ENCODE results near the gene MFAP3. TPM values are rescaled to one million over a fixed set of nuclear protein-coding genes. Genes with fewer than 3 reads are reported as not detected.

Gene MFAP3
- total and polyA plus RNA-seq, 2 donors from 2014 or later, result 3.1 to 36.4 TPM

DNA sequence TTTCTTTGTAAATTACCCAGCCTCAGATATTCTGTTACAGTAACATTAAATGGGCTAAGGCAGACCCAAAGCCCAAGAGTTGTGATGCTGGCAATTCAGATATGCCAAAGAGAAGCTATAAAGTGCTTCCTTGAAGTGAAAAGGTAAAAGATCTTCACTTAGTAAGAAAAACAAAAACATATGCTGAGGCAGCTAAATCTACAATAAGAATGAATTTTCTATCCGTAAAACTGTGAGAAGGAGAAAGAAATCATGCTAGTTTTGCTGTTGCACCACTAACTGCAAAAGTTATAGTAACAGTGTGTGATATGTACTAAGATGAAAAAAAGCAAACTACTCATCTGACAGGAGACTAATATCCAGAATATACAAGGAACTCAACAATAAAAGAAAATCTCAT is 40.0 kb upstream of the MFAP3 start:
- intact Hi-C loops (cut with DNase I), result no loop called here
- TF ChIP-seq, protein P1, sequence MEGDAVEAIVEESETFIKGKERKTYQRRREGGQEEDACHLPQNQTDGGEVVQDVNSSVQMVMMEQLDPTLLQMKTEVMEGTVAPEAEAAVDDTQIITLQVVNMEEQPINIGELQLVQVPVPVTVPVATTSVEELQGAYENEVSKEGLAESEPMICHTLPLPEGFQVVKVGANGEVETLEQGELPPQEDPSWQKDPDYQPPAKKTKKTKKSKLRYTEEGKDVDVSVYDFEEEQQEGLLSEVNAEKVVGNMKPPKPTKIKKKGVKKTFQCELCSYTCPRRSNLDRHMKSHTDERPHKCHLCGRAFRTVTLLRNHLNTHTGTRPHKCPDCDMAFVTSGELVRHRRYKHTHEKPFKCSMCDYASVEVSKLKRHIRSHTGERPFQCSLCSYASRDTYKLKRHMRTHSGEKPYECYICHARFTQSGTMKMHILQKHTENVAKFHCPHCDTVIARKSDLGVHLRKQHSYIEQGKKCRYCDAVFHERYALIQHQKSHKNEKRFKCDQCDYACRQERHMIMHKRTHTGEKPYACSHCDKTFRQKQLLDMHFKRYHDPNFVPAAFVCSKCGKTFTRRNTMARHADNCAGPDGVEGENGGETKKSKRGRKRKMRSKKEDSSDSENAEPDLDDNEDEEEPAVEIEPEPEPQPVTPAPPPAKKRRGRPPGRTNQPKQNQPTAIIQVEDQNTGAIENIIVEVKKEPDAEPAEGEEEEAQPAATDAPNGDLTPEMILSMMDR (IDR thresholded peaks at IDR 0.05; ENCODE audit: borderline replicate concordance, extremely low read depth, insufficient read depth), result no peak
- Histone ChIP-seq H3K4me3 (ENCODE audit: low read length in 3 of 3) (no peak overlapping the region), H3K27ac (ENCODE audit: low read depth in 2 of 2, low read length in 2 of 2) (no peak overlapping the region), H3K9ac (ENCODE audit: low read length in 3 of 3) (no peak overlapping the region), H3K36me3 (ENCODE audit: control insufficient read depth in 2 of 3, insufficient read depth in 3 of 3, low read length in 3 of 3) (peaks cover 0 to 12% (median 7%) of the 10 kb centered on the region in 3 donors), H3K9me3 (ENCODE audit: control insufficient read depth in 2 of 3, insufficient read depth in 1 of 3, low read length in 3 of 3) (no peaks in the 10 kb centered on the region), H3K4me1 (ENCODE audit: control insufficient read depth in 2 of 3, insufficient read depth in 2 of 3, low read depth in 1 of 3, low read length in 3 of 3) (no peaks in the 10 kb centered on the region), H3K27me3 (ENCODE audit: control insufficient read depth, insufficient read depth, low read length) (no peaks in the 10 kb centered on the region)
- no peak for FAIRE-seq
- no peak for DNase-seq

DNA sequence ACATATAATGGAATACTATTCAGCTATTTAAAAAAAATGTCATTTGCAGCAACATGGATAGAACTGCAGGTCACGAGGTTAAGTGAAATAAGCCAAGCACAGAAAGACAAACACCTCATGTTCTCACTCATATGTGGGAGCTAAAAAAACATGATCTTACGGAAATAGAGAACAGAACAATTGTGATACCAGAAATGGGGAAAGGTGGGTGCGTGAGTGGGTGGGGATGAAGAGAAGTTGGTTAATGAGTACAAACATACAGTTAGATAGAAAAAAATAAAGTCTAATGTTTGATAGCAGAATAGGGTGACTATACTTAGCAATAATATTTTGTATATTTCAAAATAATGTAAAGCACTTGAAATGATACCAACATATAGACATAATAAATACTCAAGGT is 38.8 kb upstream of the MFAP3 start:
- no peak overlapping the region for H3K27ac ChIP-seq (ENCODE audit: low read depth in 2 of 2, low read length in 2 of 2)
- no peaks in the 10 kb centered on the region for H3K9me3 ChIP-seq (ENCODE audit: control insufficient read depth in 2 of 3, insufficient read depth in 1 of 3, low read length in 3 of 3)
- H3K4me3 ChIP-seq (ENCODE audit: low read length in 3 of 3), result no peak overlapping the region
- intact Hi-C loops (cut with DNase I), result no loop called here
- FAIRE-seq (no peak), DNase-seq (no peak)
- peaks cover 0 to 12% (median 4%) of the 10 kb centered on the region in 3 donors for H3K36me3 ChIP-seq (ENCODE audit: control insufficient read depth in 2 of 3, insufficient read depth in 3 of 3, low read length in 3 of 3)
- no peaks in the 10 kb centered on the region for H3K4me1 ChIP-seq (ENCODE audit: control insufficient read depth in 2 of 3, insufficient read depth in 2 of 3, low read depth in 1 of 3, low read length in 3 of 3)
- TF ChIP-seq, protein P1 (IDR thresholded peaks at IDR 0.05; ENCODE audit: borderline replicate concordance, extremely low read depth, insufficient read depth), result no peak
- H3K27me3 ChIP-seq (ENCODE audit: control insufficient read depth, insufficient read depth, low read length), result no peaks in the 10 kb centered on the region
- H3K9ac ChIP-seq (ENCODE audit: low read length in 3 of 3), result no peak overlapping the region

DNA sequence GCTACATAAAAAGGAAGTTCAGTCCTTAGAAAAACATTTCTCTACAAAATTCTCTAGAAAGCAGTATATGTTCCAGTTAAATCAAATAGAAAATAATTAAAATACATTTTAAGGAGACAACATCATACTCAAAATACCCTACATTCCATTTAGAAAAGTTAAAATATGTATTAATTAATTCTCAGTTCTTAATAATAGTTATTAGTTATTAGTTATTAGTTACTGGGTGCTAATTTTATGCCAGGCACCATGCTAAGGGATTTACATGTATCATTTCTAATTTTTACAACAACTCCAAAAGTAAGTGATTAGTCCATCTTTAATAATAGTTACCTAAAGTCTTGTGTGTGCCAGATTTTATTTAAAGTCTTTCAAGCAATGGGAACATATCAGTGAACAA is 38.1 kb upstream of the MFAP3 start:
- H3K36me3 ChIP-seq (ENCODE audit: control insufficient read depth in 2 of 3, insufficient read depth in 3 of 3, low read length in 3 of 3), result peaks cover 0 to 12% (median 4%) of the 10 kb centered on the region in 3 donors
- peak; percentile 23 for FAIRE-seq
- no peak for DNase-seq

More for the DNA sequence above, 38.1 kb upstream of the MFAP3 start:
- Histone ChIP-seq H3K4me3 (ENCODE audit: low read length in 3 of 3) (no peak overlapping the region), H3K9me3 (ENCODE audit: control insufficient read depth in 2 of 3, insufficient read depth in 1 of 3, low read length in 3 of 3) (no peaks in the 10 kb centered on the region), H3K9ac (ENCODE audit: low read length in 3 of 3) (no peak overlapping the region), H3K4me1 (ENCODE audit: control insufficient read depth in 2 of 3, insufficient read depth in 2 of 3, low read depth in 1 of 3, low read length in 3 of 3) (no peaks in the 10 kb centered on the region), H3K27me3 (ENCODE audit: control insufficient read depth, insufficient read depth, low read length) (no peaks in the 10 kb centered on the region), H3K27ac (ENCODE audit: low read depth in 2 of 2, low read length in 2 of 2) (no peak overlapping the region)
- TF ChIP-seq, protein P1 (IDR thresholded peaks at IDR 0.05; ENCODE audit: borderline replicate concordance, extremely low read depth, insufficient read depth), result no peak
- intact Hi-C loops (cut with DNase I), result no loop called here
